HG03432 (cell line): ENCODE measurements around the gene FSTL3.
"Not testable (repeated sequence)": the region's sequence is repeated elsewhere in the genome, so short reads cannot be mapped to it uniquely, and the experiment has no call there.

Experiments used
- ATAC-seq: cut with Tn5 transposase; IDR thresholded peaks from one replicate; pipeline ENCODE4 v1.9.1; 2021; ENCODE audit warnings: mild to moderate bottlenecking, moderate library complexity; ENCODE audit not compliant: unreplicated experiment

Gene FSTL3

DNA sequence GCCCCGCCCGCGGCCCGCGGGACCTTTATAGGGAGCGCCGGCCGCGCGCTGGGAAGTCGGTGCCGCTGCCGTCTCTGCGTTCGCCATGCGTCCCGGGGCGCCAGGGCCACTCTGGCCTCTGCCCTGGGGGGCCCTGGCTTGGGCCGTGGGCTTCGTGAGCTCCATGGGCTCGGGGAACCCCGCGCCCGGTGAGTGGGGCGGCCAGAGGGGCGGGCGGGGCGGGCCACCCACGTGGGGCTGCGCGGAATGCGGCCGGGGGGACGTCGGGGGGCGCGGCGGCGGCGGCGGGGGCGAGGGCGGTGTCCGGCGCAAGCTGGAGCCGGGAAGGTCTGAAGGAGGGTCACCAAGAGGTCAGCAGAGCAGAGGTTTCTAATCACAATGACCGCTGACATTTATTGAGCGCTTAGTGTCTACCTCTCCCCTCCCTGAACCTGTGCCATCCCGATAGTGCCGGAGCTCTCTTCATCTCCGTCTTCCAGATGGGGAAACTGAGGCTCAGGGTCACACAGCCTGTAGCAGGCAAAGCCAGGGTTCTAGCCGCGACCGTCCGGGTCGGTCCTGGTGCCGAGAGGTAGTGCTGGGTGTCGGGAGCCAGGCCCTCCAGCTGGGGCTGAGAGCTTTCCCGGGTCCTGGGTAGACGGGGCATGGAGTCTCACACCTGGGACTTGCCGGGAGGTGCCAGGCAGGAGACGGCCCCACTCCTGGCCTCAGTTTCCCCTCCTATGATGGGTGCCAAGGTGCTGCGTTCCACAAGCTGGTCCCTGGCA is at the start of gene FSTL3:
Gene FSTL3 (plus strand): TSS at position 54 of the 767 bp plus-strand sequence. CDS start 32 bp downstream, at position 86.
- ATAC-seq, result no peak

DNA sequence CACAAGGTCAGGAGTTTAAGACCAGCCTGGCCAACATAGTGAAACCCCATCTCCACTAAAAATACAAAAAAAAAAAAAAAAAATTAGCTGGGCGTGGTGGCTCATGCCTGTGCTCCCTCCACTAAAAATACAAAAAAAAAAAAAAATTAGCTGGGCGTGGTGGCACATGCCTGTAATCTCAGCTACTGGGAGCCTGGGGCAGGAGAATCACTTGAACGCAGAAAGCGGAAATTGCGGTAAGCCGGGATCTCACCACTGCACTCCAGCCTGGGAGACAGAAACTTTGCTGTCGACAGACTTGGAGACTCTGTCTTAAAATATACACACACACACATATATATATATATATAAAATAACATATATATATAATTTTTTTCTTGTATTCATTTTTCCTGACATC is 49.6 kb upstream of the FSTL3 start:
- ATAC-seq, result not testable (repeated sequence)

DNA sequence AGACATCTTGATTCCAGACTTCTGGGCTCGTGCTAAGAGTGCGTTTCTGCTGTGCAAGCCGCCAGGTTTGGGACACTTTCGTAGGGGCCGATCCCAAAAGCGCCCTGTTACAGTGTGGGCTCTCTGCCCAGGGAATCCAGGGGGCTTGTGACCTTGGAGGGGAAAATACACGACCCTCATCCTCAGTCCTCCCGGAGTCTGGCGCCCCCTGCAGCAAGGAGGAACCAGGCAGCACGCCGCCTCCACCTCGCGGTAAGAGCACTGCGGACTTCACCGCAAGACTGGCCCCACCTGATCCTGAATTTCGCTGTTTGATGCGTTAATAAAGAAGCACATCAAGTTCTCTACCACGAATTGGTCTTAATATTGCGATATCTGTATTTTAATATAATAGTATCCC is 48.0 kb upstream of the FSTL3 start:
- no peak for ATAC-seq

- ATAC-seq, result not testable (repeated sequence)
These were observed 46.7 kb upstream of the FSTL3 start for GRCh38 chr19:629515-629914.

GRCh38 chr19:629961-630714 is 46.1 kb upstream of the FSTL3 start:
- ATAC-seq, result no peak

DNA sequence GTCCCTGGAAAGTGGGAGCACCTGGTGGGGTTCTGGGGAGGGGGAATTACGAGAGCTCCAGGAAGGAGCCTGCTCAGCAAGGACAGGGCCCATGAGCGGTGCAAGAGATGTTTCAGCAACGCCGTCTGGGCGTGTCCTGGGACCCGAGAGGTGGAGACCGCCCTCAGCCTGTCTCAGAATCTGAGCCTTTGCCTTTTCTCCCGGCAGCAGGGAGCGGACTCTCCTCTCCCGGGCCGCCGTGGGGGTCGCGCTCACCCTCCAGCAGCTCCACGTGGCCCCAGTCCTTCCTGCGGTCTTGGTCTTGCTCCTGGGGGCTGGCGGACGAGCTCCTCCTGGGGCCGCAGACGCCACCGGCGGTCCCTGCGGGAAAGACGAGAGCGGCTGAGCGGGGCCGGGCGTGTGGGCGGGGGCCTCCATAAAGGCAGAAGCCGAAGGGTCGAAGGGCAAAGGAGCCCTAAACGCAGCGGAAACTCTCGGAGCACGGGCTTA is 43.6 kb upstream of the FSTL3 start:
- peak; percentile 22 for ATAC-seq

DNA sequence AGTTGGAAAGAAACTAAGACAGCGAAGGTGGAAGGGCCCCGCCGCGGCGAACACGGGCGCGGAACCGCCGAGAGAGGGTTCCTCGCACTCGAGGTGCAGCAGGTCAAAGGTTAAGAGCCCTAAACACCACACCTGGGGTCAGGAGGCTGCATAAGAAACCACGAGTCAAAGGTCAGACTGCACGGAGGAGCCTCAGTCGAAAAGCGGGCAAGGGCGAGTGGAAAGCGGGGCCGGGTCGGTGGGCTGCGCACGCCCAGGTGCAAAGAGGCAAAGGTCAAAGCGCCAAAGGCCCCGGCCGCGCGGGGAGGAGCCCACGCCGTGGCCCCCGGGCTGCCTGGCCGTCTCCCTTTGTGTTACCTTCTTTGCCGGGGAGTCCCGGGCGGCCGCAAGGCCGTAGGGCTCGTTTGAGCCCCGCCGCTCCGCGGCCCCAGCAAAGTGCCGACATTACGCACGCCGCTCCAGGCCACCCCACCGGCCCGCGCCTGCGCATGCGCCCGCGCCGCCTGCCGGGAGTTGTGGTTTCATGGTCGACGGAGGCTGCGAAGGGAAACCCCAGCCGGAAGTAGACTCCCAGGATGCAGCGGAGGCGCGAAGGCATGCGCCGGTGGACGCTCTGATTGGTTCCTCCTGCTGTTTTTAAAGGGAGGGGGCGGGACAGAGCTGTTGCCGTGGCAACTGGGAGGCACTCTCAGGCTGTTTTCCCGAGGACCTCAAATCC is 43.0 kb upstream of the FSTL3 start, which contains the start of gene POLRMT:
Gene POLRMT (minus strand): TSS at position 470 of the 718 bp plus-strand sequence. CDS start 25 bp downstream, at position 445.
- ATAC-seq, result peak; percentile 73

DNA sequence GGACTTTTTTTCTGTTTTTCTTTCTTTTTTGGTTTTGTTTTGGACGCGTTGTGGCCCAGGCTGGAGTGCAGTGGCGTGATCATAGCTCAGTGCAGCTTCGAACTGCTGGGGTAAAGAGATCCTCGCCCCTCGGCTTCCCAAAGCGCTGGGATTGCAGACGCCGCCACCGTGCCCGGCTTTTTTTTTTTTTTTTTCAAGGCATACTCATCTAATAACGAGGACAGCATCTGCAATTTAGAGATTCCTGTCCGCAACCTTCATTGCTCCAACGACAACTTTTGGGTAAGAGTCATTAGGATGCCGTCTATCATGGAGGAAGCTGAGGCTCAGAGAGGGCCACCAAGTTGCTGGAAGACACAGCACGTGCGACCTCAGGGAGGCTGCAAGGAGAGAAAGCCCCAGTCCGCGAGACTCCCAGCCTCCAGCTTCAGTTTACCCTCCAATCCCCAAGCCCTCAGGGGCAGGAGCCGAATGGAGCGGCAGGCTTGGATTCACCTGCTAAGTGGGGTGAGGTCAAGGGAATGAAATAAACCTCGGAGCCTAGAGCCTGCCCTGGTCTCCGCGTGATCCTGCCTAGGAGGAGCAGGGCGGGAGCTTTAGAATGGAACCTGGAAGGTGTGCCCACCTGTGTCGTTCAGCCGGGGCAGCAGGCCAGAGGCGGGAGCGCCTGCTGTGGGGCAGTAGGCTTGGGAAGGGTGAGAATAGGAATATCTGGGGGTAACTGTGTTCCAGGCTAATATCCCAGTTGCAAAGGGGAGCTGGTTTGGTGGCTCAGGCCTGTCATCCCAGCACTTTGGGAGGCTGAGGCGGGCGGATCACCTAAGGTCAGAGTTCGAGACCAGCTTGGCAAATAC is 42.2 kb upstream of the FSTL3 start:
- ATAC-seq, result no peak

- ATAC-seq, result no peak
These were observed 41.1 kb upstream of the FSTL3 start for GRCh38 chr19:634975-635652.

DNA sequence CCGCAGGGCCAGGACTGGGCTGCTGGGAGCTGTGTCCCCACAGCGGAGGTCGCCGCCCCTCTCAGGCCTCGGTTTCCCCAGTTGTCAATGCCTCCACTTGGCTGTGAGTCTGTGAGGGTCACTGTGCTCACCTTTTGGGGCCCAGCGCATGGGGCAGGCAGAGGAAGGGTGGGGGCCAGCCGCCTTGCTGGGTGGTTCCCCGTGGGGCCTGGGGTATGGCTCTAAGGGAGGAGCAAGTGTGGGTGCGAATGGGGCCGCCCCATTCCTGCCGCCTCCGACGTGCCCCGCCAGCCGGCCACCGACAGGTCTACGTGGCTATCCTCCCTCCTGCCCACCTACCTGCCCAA is 37.3 kb upstream of the FSTL3 start:
- no peak for ATAC-seq

- ATAC-seq, result peak; percentile 55
These were observed 36.7 kb upstream of the FSTL3 start, which contains the start of gene FGF22 for GRCh38 chr19:639253-640160. Gene FGF22, plus strand, starts transcription at chr19:639879. Its CDS starts 47 bp downstream, at chr19:639926.

DNA sequence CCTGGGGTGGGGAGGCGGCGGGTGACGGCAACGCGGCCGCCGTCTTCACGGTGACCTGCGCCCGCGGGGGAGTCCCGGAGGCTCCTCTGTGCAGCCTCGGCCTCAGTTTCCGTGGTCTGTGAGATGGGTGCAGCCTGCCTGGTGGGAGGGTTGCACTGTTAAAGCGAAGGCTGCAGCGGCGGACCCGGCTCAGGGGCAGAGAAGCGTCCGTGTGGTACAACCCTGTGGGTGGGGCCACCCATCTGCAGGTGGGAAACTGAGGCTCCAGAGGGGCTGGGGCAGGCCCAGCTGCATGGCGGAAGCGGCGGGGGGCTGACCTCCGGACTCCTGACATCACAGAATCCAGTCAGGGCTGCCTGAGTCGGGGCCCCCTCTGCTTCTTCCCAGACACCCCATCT is 36.0 kb upstream of the FSTL3 start:
- ATAC-seq, result no peak

DNA sequence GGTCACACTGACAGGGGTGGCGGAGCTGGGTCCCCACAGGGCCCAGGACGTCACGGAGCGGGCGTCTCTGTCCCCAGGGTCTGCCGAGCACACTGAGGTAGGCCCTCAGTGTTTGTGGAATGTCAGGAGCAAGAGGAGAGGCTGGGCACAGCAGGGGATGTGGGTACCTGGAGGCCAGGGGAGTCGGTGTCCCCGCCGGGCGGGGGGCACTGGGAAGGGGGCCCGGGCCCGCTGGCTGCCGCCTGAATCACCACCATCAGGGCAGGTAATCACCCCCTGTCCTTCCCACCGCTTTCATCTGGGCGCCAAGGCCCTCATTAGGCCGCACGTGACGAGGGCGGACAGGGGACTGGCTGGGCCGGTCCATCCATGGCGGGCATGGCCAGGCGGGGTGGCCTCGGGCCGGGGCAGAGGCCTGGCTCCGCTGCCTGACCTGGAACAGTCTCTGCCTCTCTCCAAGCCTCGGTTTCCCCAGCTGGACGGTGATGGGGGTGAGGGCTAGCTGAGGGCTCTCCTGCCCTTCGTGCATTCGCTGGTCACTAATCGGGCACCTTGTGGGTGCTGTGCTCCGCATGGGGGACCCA is 35.5 kb upstream of the FSTL3 start:
- ATAC-seq, result no peak

DNA sequence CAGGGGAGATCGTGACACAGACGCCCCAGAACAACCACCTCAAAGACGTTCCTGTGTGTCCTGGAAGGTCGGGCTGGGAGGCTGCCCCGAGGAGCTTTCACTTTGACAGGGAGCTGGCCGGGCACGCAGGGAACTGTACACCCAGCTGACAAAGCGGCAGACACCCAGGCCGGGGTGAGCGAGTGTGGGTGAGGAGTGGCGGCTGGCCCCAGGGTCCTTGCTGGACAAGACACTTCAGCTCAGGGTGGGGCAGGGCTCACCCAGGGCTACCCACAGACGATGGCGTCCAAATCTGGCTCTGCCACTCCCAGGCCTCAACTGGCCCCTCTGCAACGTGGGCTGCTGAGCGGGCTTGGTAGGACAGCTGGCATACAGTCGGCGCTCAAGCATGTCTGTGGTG is 34.5 kb upstream of the FSTL3 start:
- ATAC-seq, result no peak

DNA sequence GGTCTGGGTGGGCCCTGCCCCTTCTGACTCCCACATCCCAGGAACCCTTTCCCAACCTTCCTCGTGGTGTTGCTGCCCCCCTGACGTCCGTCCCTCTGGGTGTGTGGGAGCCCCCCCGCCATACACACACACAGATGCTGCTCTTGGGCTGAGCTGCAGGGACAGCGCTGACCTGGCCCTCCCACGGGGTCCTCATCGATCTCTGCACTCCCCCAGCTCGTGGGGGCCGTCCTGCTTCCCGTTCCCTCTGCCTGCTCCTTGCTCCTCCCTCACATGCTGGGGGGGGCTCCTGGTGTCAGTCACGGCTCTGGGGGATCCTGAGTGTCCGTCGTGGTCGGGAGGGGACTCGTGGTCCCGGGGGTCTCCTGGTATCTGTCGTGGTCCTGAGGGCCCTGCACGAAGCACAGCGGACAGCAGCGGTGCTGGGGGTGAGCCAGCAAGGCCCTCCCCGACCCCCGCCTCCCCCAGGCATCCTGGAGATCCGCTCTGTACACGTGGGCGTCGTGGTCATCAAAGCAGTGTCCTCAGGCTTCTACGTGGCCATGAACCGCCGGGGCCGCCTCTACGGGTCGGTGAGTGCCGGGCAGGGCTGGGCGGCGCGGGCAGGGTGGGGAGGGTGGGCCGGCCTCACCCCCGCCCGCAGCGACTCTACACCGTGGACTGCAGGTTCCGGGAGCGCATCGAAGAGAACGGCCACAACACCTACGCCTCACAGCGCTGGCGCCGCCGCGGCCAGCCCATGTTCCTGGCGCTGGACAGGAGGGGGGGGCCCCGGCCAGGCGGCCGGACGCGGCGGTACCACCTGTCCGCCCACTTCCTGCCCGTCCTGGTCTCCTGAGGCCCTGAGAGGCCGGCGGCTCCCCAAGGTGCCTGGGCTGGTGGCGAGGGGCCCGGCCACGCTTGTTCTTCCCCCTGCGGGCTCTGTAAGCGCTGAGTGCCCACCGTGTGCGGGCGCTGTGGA is 33.1 kb upstream of the FSTL3 start:
- no peak for ATAC-seq

DNA sequence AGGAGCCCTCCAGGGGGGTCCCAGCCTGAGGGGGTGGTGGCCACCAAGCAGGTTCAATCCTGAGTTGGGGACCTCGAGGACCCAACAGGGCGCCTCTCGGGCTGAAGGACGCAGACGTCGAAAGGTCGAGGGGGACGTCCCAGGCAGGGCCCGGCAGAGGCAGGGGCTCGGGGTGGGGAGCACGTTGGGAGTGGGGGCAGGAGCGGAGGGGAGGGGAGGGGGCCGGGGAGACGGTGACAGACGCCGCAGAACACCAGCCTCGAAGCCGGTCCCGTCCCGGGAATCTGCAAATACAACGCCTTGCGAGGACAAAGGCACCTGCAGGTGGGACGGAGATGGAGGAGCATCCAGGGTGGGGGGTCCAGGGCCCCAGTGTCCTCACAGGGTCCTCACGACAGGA is 32.5 kb upstream of the FSTL3 start:
- ATAC-seq, result no peak

- no peak for ATAC-seq
These were observed 31.8 kb upstream of the FSTL3 start for GRCh38 chr19:644363-644762.
